Vagina (tissue), 2 donors: ENCODE measurements around the gene CENPQ.

ENCODE experiments used
- CTCF ChIP-seq, 3 experiments: fragments of 450-650 bp in 2 of 3; fragments of 200-600 bp in 1 of 3; sonication (generic) in 1 of 3; IDR thresholded peaks; one replicate each; pipeline ENCODE4 v1.5.1; 2017 to 2019; ENCODE audit warnings: antibody characterized with exemption in 3 of 3, mild to moderate bottlenecking in 2 of 3, moderate library complexity in 2 of 3
- POLR2AphosphoS5 ChIP-seq, 2 donors: sonication (generic); formaldehyde crosslinking; IDR thresholded peaks; one replicate each; pipeline ENCODE4 v1.9.0; 2017; ENCODE audit warnings: antibody characterized with exemption in 2 of 2, mild to moderate bottlenecking in 2 of 2, low read depth in 1 of 2; ENCODE audit not compliant: insufficient read depth in 1 of 2

- TF ChIP-seq CTCF (IDR thresholded peaks at IDR 0.05) (no peak), POLR2AphosphoS5 (IDR thresholded peaks at IDR 0.05; ENCODE audit: insufficient read depth in 1 of 2, low read depth in 1 of 2) (no peak)
Measured at GRCh38 chr6:49524541-49524940, 61.4 kb downstream of the CENPQ start.
